GM13976 (cell line): Measurements from ENCODE around the gene LRPAP1.
"Not testable (repeated sequence)": the region's sequence is repeated elsewhere in the genome, so short reads cannot be mapped to it uniquely, and the experiment has no call there.

Experiments
- DNase-seq: peaks from one replicate; pipeline ENCODE4 v3.0.0; 2012; ENCODE audit warnings: low spot score
- in situ Hi-C: fragments of 300-500 bp; cut with MboI; formaldehyde crosslinking; loops from one replicate; pipeline ENCODE4 v1.12.0; 2022; ENCODE audit warnings: low sequenced_read_pairs, mixed read lengths, inconsistent platforms; ENCODE audit not compliant: unreplicated experiment
- TF ChIP-seq, protein P1 (sequence below): IDR thresholded peaks from 2 replicates; pipeline ENCODE4 v1.5.1; 2012; ENCODE audit warnings: borderline replicate concordance, mild to moderate bottlenecking; ENCODE audit not compliant: insufficient read depth; ENCODE audit errors: extremely low read depth, missing control alignments, control extremely low read depth

LRPAP1 gene

DNA sequence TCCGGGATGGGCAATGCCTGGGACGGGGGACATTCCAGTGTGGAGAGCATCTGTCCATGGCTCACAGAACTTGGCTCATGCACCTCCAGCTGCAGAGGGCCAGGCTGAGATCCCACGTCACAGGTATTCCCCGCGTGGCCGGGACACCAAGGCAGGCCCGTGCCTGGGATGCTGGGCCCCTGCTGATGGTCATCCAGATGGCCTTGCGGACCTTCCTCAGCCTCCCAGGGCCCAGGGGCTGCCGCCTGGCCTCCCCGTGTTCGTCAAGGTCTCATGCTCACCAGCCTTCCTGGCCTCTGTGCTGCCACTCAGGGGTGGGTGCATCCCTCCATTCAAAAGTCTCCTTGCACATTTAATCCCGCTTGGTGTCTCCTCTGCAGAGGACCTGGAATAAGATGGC, 40.9 kb upstream of the LRPAP1 start:
- TF ChIP-seq, protein P1, sequence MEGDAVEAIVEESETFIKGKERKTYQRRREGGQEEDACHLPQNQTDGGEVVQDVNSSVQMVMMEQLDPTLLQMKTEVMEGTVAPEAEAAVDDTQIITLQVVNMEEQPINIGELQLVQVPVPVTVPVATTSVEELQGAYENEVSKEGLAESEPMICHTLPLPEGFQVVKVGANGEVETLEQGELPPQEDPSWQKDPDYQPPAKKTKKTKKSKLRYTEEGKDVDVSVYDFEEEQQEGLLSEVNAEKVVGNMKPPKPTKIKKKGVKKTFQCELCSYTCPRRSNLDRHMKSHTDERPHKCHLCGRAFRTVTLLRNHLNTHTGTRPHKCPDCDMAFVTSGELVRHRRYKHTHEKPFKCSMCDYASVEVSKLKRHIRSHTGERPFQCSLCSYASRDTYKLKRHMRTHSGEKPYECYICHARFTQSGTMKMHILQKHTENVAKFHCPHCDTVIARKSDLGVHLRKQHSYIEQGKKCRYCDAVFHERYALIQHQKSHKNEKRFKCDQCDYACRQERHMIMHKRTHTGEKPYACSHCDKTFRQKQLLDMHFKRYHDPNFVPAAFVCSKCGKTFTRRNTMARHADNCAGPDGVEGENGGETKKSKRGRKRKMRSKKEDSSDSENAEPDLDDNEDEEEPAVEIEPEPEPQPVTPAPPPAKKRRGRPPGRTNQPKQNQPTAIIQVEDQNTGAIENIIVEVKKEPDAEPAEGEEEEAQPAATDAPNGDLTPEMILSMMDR, result no peak
- in situ Hi-C loops, result no loop called here

DNA sequence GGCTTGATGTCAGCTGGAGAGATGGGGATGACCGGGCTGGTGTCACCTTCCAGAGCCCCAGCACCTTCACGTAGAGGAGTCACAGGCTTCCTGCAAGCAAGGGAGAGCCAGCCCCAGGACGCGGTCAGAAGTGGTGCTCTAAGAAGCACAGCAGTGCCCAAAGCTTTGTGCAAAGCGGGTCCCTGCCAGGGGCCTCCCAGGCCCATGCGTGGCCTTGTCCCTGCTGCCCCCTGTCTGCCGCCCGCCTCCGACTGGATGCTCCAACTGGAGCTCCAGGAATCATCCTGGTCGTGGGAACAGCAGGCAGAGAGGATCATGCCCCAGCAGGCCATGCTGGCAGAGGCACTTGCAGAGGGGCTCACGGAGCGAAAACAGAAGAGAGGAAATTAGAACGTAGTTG, 40.1 kb upstream of the LRPAP1 start:
- peak; percentile 7 for DNase-seq
- TF ChIP-seq, protein P1, result no peak
- in situ Hi-C loops, result no loop called here

More for the DNA sequence above, 40.9 kb upstream of the LRPAP1 start:
- peak; percentile 5 for DNase-seq

DNA sequence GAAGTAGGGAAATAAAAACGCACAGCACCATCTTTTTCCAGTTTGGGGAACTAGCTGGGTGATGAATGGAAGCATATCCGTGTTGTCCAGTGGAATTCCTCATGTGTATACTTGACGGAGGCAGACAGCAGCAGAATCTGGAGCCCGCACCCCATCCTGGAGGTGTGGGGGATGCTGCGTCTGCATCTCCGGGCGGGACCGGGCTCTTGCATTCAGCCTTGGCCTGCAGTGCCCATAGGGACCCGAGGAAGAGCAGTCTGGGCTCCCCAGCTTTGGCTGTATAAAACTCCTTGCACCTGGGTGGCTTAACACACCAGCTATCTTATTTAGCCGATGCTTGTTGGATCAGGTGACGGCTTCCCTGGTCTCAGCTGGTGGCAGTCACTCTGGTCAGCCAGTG, 39.7 kb upstream of the LRPAP1 start:
- TF ChIP-seq, protein P1, result no peak
- in situ Hi-C loops, result no loop called here
- peak; percentile 10 for DNase-seq

DNA sequence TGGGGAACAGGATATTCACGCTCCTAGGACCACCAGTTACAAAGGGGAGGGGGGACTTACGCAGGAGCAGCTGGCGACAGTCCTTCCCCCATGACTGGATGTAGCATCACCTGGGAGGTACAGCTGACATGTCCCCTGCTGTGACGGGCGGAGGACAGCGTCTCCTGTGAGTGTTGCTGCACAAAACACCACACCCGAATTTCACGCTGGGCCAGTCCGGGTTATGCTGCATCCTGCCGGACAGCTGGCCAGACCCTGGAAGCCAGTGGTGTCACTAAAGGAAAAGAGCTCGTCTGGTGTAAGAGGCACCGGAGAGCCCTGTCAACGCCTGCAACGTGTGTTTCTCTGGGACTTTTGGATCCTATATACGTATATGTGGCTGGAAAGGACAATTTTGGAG, 38.7 kb upstream of the LRPAP1 start:
- DNase-seq, in situ Hi-C loops: not testable (repeated sequence)

DNA sequence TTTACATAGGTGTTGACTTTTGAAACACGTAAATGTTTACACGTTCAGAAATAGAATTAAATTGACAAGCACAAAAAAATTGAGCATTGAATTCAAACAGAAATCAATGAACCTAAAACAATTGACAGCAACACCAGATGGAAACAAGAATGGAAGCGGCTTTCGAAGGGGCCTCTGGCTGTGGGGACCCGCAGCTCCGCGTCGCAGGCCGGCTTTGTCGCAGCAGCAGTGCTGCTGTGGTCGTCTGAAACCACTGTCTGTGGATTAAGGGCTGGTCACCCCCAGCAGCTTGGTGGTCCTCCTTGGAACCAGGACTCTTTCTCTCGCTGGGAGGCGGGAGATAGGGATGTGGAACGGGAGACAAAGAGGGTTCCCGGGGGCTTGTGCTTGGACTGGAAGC, 37.4 kb upstream of the LRPAP1 start:
- in situ Hi-C loops, DNase-seq: not testable (repeated sequence)

DNA sequence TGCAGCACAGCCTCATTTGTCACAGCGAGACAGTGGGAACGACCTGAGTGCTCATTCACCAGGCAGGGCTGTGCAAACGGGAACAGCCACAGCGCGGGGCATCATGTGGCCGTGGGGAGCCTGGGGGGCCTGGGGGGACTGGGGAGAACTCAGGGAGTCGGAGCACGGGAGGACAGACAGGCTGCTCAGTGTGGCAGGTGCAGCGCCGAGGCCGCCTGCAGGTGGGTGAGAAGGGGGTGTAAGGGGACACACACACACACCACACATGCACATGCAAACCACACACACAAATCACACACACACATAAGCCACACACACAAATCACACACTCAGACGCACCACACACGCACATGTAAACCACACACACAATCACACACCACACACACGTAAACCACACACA, 34.5 kb upstream of the LRPAP1 start:
- in situ Hi-C loops, DNase-seq: not testable (repeated sequence)

DNA sequence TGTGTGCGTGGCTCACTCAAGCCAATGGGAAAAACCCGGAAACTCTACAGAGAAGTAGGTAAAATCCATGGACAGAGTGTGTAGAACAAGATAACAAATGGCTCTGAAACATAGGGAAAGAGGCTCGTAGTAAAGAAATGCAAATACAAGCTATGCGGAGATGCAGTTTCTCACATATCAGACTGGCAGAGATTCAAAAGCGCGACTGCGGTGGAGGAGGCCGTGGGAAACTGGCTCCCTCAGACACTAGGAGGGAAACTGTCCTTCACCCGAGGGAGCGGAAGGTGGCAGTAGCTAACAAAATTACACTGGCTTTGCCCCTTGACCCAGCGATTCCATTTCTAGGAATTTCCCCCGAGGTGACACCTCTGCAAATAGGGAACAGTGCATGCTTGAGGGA, 34.1 kb upstream of the LRPAP1 start:
- DNase-seq, in situ Hi-C loops: not testable (repeated sequence)

DNA sequence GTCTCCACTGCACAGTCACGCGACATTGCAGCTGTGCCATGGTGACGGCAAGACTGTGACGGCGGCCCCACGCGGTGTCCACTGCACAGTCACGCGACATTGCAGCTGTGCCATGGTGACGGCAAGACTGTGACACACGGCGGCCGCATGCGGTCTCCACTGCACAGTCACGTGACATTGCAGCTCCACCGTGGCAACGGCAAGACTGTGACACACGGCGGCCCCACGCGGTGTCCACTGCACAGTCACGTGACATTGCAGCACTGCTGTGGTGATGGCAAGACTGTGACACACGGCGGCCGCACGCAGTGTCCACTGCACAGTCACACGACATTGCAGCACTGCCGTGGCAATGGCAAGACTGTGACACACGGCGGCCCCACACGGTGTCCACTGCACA, 32.7 kb upstream of the LRPAP1 start:
- in situ Hi-C loops, DNase-seq: not testable (repeated sequence)

DNA sequence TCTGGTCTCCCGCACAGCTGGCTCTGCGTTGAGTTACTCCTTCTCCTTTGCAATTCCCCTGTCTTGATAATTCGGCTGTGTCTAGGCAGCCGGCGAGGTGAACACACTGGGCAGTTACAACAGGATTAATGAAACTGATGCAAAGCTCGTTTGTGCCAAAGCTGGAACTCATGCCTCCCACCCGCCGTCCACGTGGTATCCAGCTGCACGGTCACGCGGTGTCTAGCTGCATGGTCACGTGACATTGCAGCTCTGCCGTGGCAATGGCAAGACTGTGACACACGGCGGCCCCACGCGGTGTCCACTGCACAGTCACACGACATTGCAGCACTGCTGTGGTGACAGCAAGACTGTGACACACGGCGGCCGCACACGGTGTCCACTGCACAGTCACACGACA, 31.2 kb upstream of the LRPAP1 start:
- TF ChIP-seq, protein P1, result no peak
- no peak for DNase-seq
- in situ Hi-C loops, result no loop called here

DNA sequence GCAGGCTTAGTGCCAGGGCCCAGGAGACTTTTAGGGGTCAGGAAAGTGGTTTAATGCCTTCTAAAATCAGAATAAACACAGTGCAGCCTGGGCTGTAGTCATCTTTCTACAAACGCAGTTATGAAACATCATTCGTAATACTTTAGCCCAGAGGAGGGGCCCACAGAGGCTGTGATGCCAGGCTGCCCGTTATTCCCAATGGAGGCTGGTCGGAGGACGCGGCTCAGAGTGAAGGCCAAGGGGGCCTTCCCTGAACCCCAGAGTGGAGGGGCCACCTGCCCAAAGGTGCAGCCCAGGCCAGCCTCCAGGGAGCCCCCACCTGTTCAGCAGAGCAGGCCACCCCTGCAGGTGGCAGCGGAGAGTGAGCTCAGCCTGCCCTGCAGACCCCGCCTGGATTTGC, 29.9 kb upstream of the LRPAP1 start:
- in situ Hi-C loops, DNase-seq: not testable (repeated sequence)

DNA sequence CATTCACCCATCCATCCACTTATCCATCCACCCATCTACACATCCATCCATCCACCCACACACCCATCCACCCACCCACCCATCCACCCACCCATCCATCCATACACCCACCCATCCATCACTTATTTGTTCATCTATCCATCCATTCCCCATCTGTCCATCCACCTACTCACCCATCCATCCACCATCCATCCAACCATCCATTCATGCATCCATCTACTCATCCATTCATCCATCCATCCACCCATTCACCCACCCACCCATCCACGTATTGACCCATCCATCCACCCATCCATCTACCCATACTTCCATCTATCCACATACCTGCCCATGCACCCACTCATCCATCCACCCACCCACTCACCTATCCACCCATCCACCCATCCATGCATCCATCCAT, 28.2 kb upstream of the LRPAP1 start:
- DNase-seq, in situ Hi-C loops: not testable (repeated sequence)

DNA sequence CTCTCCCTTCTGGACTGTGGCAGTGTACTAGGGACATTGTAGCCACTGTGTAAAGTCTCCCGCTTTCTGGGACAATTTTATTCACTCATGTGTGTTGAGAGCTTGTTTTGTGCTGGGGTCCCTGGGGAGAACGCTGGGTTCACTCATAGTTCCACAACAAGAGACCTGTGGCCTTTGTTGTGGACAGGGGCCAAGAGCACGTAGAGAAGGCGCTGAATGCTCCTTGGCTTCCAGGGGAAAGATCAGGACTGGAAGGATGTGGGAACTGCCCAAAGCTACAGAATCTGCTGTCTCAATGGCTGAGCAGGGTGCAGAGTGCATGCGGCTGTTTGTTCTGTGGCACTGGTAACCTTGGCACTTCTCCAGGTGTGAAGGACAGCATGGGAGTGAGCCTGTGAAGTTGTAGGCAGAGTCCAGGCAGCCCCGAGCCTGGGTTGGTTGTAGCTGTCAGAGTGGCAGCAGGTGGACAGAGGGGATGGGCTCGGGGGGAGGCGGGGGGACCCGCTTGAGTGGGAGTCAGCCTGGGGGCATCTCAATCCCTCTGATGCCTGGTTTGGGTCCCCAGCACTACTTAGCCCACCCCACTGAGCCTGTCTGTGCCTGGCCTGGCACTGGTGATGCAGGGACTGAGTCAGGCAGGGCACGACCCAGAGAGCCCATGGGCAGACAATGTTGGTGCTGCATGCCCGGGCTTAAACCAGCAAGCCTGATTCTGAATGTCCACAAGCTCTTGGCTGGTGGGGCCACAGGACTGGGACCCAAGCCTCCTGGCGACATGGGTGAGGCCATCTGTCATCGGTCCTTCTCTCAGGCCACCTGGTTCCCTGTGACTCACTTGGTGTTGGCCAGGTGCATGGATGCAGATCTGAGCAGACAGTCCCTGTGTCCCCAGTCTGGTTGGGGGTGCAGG, 27.4 kb upstream of the LRPAP1 start:
- DNase-seq, in situ Hi-C loops: not testable (repeated sequence)

DNA sequence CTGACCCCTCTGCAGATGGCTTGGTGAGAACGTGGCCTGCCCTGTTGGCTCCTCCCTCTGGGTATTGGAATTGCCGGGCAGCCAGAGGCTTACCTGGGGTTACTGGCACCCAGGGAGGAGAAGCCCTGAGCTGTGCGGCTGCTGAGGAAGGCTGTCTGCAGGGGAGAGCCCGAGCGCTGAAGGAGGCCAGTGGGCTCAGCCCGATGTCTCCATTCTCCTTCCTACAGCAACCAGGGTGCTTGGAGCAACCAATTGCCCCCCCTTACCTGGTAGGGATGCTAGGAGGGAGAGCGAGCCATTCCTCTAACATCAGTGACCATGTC, 26.3 kb upstream of the LRPAP1 start:
- in situ Hi-C loops, DNase-seq: not testable (repeated sequence)
